Trophoblast cell (in vitro differentiated cells and primary cell): ENCODE results near the gene CELF5.
"Not testable (repeated sequence)": the region's sequence is repeated elsewhere in the genome, so short reads cannot be mapped to it uniquely, and the experiment has no call there.

Experiments
- DNase-seq, 2 donors: peaks; one replicate each; pipeline ENCODE4 v3.0.0-alpha.2; 2016
- H2AFZ ChIP-seq: 2 replicates; pipeline ENCODE4 v1.6.1; 2013; ENCODE audit warnings: low read length, moderate library complexity, mild to moderate bottlenecking; ENCODE audit not compliant: insufficient read depth, poor library complexity
- H2AK5ac ChIP-seq: 2 replicates; pipeline ENCODE4 v1.6.1; 2013; ENCODE audit warnings: mild to moderate bottlenecking, low read length
- H2BK120ac ChIP-seq: 2 replicates; pipeline ENCODE4 v1.6.1; 2013; ENCODE audit warnings: low read length, mild to moderate bottlenecking, moderate library complexity; ENCODE audit not compliant: insufficient read depth, poor library complexity
- H2BK12ac ChIP-seq: 2 replicates; pipeline ENCODE4 v1.6.1; 2013; ENCODE audit warnings: mild to moderate bottlenecking, low read length, moderate library complexity
- H2BK5ac ChIP-seq: 2 replicates; pipeline ENCODE4 v1.6.1; 2013; ENCODE audit warnings: low read length, low read depth, moderate library complexity, mild to moderate bottlenecking; ENCODE audit not compliant: poor library complexity
- H3K14ac ChIP-seq: 2 replicates; pipeline ENCODE4 v1.6.1; 2013; ENCODE audit warnings: mild to moderate bottlenecking, low read length
- H3K18ac ChIP-seq: 2 replicates; pipeline ENCODE4 v1.6.1; 2013; ENCODE audit warnings: mild to moderate bottlenecking, low read length
- H3K23ac ChIP-seq: 2 replicates; pipeline ENCODE4 v1.6.1; 2013; ENCODE audit warnings: low read length
- H3K27ac ChIP-seq: 2 replicates; pipeline ENCODE4 v1.5.1; 2013; ENCODE audit warnings: low read depth, mild to moderate bottlenecking, inconsistent platforms, low read length, moderate library complexity
- H3K27me3 ChIP-seq: 2 replicates; pipeline ENCODE4 v1.6.1; 2013; ENCODE audit warnings: inconsistent platforms, mild to moderate bottlenecking, low read length, moderate library complexity; ENCODE audit not compliant: insufficient read depth
- H3K36me3 ChIP-seq, 2 experiments: 1 replicate in 1 of 2; 2 replicates in 1 of 2; pipeline ENCODE4 v1.6.1; 2013; ENCODE audit warnings: low read length in 2 of 2, mild to moderate bottlenecking in 2 of 2, moderate library complexity in 1 of 2; ENCODE audit not compliant: insufficient read depth in 2 of 2, control insufficient read depth in 1 of 2
- H3K4ac ChIP-seq: 2 replicates; pipeline ENCODE4 v1.6.1; 2013; ENCODE audit warnings: low read depth, mild to moderate bottlenecking, low read length, moderate library complexity
- H3K4me1 ChIP-seq, 2 experiments: 1 replicate in 1 of 2; 2 replicates in 1 of 2; pipeline ENCODE4 v1.6.1; 2013; ENCODE audit warnings: low read length in 2 of 2, mild to moderate bottlenecking in 2 of 2, moderate library complexity in 1 of 2; ENCODE audit not compliant: insufficient read depth in 2 of 2, control insufficient read depth in 1 of 2
- H3K4me2 ChIP-seq: 2 replicates; pipeline ENCODE4 v1.6.1; 2013; ENCODE audit warnings: inconsistent platforms, mild to moderate bottlenecking, low read length, moderate library complexity
- H3K4me3 ChIP-seq: 2 replicates; pipeline ENCODE4 v1.5.1; 2013; ENCODE audit warnings: mild to moderate bottlenecking, low read depth, low read length, inconsistent platforms
- H3K79me1 ChIP-seq: one replicate; pipeline ENCODE4 v1.6.1; 2013; ENCODE audit warnings: low read length
- H3K79me2 ChIP-seq: 2 replicates; pipeline ENCODE4 v1.6.1; 2013; ENCODE audit warnings: low read length, mild to moderate bottlenecking; ENCODE audit not compliant: control insufficient read depth, insufficient read depth, poor library complexity
- H3K9ac ChIP-seq: 2 replicates; pipeline ENCODE4 v1.6.1; 2013; ENCODE audit warnings: mild to moderate bottlenecking, low read length
- H3K9me3 ChIP-seq: 2 replicates; pipeline ENCODE4 v1.6.1; 2013; ENCODE audit warnings: low read depth, mild to moderate bottlenecking, control low read depth, inconsistent platforms, low read length; ENCODE audit not compliant: insufficient read depth
- H4K12ac ChIP-seq: 2 replicates; pipeline ENCODE4 v1.6.1; 2013; ENCODE audit warnings: low read depth, mild to moderate bottlenecking, low read length, moderate library complexity
- H4K8ac ChIP-seq: 2 replicates; pipeline ENCODE4 v1.6.1; 2013; ENCODE audit warnings: low read depth, mild to moderate bottlenecking, low read length, moderate library complexity
- H4K91ac ChIP-seq: one replicate; pipeline ENCODE4 v1.6.1; 2013; ENCODE audit warnings: low read depth, mild to moderate bottlenecking, low read length, moderate library complexity
- WGBS: extraction: QIAGEN DNeasy Blood & Tissue Kit; methylation state at CpG from one replicate; pipeline ENCODE4 v1.1.7; 2013; ENCODE audit warnings: missing lambda C conversion rate; ENCODE audit not compliant: insufficient read length, insufficient coverage; ENCODE audit errors: extremely low coverage; 5-methylcytosine and 5-hydroxymethylcytosine counted together

Gene CELF5

DNA sequence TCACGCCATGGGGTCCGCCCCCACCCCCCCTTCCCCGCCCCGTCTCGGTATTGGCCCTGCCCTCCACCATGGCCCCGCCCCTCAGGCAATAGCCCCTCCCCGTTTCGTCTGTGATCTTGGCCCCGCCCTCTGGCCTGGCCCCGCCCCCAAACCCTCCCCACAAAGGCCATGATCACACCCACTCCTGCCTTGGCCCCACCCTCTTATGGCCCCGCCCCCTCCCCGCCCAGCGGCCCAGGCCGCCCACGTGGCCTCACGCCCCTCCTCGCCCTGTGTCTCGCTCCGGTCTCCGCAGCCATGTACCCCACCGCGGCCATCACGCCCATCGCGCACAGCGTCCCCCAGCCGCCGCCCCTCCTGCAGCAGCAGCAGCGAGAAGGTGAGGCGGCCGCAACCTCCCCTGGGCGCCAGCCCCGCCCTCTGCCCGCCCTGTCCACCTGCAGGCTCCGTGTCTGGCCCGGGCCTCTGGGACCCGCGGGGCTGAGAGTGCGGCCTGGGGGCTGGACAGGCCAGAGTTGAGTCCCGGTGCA lies 61.3 kb downstream of the CELF5 start:
- DNase-seq = no peak
- peak overlapping the region; percentile 36 for H3K4me2 ChIP-seq

DNA sequence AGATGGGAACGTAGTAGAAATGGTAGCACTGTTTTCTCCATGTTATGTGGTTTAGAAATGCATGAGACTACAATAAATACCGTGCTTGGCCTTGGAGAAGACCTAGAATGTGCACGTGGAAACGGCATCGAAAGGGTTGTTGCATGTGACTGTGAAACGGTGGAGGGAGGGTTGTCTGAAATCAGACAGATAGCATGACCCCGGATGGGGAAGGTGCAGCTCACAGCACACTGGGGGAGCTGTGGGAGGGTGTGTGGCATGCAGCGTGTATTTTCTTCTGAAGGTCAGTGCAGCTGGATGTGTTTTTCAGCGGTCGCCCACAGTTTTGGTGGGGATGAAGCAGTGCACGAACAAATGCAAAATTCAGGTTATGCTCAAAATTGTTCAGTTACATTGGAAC lies 63.4 kb downstream of the CELF5 start:
- Histone ChIP-seq H3K23ac (peak overlapping the region; percentile 20), H3K9ac (no peak overlapping the region)

More for the DNA sequence above, 61.3 kb downstream of the CELF5 start:
- no peaks in the 10 kb centered on the region for H3K79me2 ChIP-seq
- H3K23ac ChIP-seq = no peak overlapping the region
- no peak overlapping the region for H2AFZ ChIP-seq
- H4K8ac ChIP-seq = no peak overlapping the region
- no peaks in the 10 kb centered on the region for H3K79me1 ChIP-seq
- no peak overlapping the region for H2BK120ac ChIP-seq
- H3K18ac ChIP-seq = no peak overlapping the region
- no peak overlapping the region for H2BK12ac ChIP-seq
- WGBS = no CpG with 5 or more reads among the region's 40 CpGs
- no peak overlapping the region for H3K14ac ChIP-seq
- no peak overlapping the region for H3K27ac ChIP-seq
- no peaks in the 10 kb centered on the region for H3K4me1 ChIP-seq
- H3K4me3 ChIP-seq = no peak overlapping the region
- H2AK5ac ChIP-seq = no peak overlapping the region
- H4K91ac ChIP-seq = no peak overlapping the region
- no peaks in the 10 kb centered on the region for H3K27me3 ChIP-seq
- H3K4ac ChIP-seq = no peak overlapping the region
- no peak overlapping the region for H2BK5ac ChIP-seq
- H3K36me3 ChIP-seq = no peaks in the 10 kb centered on the region
- peaks cover 9% of the 10 kb centered on the region for H3K9me3 ChIP-seq
- H3K9ac ChIP-seq = no peak overlapping the region
- H4K12ac ChIP-seq = no peak overlapping the region

DNA sequence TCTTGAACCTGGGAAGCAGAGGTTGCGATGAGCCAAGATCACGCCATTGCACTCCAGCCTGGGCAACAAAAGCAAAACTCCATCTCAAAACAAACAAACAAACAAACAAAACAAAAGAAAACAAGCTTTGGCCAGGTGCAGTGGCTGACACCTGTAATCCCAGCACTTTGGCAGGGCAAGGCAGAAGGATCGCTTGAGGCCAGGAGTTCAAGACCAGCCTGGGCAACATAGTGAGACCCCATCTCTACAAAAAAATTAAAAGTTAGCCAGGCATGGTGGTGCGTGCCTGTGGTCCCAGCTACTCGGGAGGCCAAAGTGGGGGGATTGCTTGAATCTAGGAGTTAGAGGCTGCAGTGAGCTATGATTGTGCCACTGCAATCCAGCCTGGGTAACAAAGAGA lies 64.0 kb downstream of the CELF5 start:
- H3K27ac ChIP-seq, H2BK12ac ChIP-seq, H3K9ac ChIP-seq, H3K79me1 ChIP-seq, DNase-seq, H3K4me2 ChIP-seq, H4K8ac ChIP-seq, H2BK5ac ChIP-seq, H3K18ac ChIP-seq, H2AFZ ChIP-seq, H3K14ac ChIP-seq, H3K79me2 ChIP-seq, H4K91ac ChIP-seq, H2BK120ac ChIP-seq, H3K4me3 ChIP-seq, H3K9me3 ChIP-seq, H3K23ac ChIP-seq, H4K12ac ChIP-seq, H3K4me1 ChIP-seq, H3K27me3 ChIP-seq, H2AK5ac ChIP-seq, H3K4ac ChIP-seq, H3K36me3 ChIP-seq: not testable (repeated sequence)
- no CpG with 5 or more reads among the region's 5 CpGs for WGBS

More for the DNA sequence above, 63.4 kb downstream of the CELF5 start:
- H3K79me1 ChIP-seq = no peaks in the 10 kb centered on the region
- no peak overlapping the region for H4K12ac ChIP-seq
- no peak overlapping the region for H3K14ac ChIP-seq
- no peak overlapping the region for H2AK5ac ChIP-seq
- no peak overlapping the region for H2BK12ac ChIP-seq
- H4K8ac ChIP-seq = no peak overlapping the region
- peaks cover 5% of the 10 kb centered on the region for H3K9me3 ChIP-seq
- no peak overlapping the region for H3K4me3 ChIP-seq
- H3K27ac ChIP-seq = no peak overlapping the region
- H3K27me3 ChIP-seq = no peaks in the 10 kb centered on the region
- no peak overlapping the region for H3K18ac ChIP-seq
- no peak overlapping the region for H2BK5ac ChIP-seq
- WGBS = no CpG with 5 or more reads among the region's 11 CpGs
- H3K4me2 ChIP-seq = no peak overlapping the region
- H4K91ac ChIP-seq = no peak overlapping the region
- H2BK120ac ChIP-seq = no peak overlapping the region
- no peak overlapping the region for H3K4ac ChIP-seq
- H2AFZ ChIP-seq = no peak overlapping the region
- no peaks in the 10 kb centered on the region for H3K79me2 ChIP-seq
- H3K36me3 ChIP-seq = no peaks in the 10 kb centered on the region
- no peaks in the 10 kb centered on the region for H3K4me1 ChIP-seq
- no peak for DNase-seq

DNA sequence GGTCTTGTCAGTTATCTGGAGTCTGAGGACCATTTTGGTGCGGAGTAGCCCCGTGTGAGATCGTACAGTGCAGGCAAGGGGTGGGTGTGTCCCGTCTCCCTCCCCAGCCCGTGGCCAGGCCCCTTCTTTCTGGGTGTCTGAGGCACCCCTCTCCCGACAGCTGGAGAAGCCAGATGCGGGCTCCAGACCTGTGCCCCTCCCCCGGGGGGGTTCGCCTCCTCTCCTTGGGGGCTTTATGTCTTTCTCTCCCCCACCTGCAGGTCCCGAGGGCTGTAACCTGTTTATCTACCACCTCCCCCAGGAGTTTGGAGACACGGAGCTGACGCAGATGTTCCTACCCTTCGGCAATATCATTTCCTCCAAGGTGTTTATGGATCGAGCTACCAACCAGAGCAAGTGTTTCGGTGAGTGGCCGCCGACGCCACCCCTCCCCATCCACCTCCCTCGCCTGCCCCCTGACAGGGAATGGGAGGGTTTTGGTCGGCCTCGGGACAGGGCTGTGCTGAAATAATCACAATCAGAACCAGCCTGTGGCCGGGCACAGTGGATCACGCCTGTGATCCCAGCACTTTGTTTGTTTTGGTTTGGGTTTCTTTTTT lies 65.6 kb downstream of the CELF5 start:
- no peaks in the 10 kb centered on the region for H3K79me2 ChIP-seq
- WGBS = no CpG with 5 or more reads among the region's 23 CpGs
- H3K4me1 ChIP-seq = no peaks in the 10 kb centered on the region
- H3K79me1 ChIP-seq = no peaks in the 10 kb centered on the region
- no peak overlapping the region for H2BK5ac ChIP-seq
- H3K4me2 ChIP-seq = no peak overlapping the region
- no peak overlapping the region for H2BK120ac ChIP-seq
- H2AK5ac ChIP-seq = no peak overlapping the region
- no peak overlapping the region for H3K4me3 ChIP-seq
- no peaks in the 10 kb centered on the region for H3K36me3 ChIP-seq
- H3K27ac ChIP-seq = no peak overlapping the region
- peaks cover 5% of the 10 kb centered on the region for H3K9me3 ChIP-seq
- no peak overlapping the region for H4K12ac ChIP-seq
- no peak overlapping the region for H2BK12ac ChIP-seq
- H3K27me3 ChIP-seq = no peaks in the 10 kb centered on the region
- peak in 1 of 2 donors; percentile 53 for DNase-seq
- H3K14ac ChIP-seq = no peak overlapping the region
- H2AFZ ChIP-seq = no peak overlapping the region
- no peak overlapping the region for H3K18ac ChIP-seq
- no peak overlapping the region for H3K4ac ChIP-seq
- H3K9ac ChIP-seq = no peak overlapping the region
- H4K91ac ChIP-seq = no peak overlapping the region
- no peak overlapping the region for H4K8ac ChIP-seq
- no peak overlapping the region for H3K23ac ChIP-seq
